ENCODE results near the gene BEST1.
A peak's percentile ranks its signal among the peaks of the same experiment; 100 is the strongest.

Gene BEST1

GRCh38 chr11:61918938-61919704 is 31.0 kb upstream of the BEST1 start:
- no peak for DNase-seq (ENCODE audit: low read depth)
- H3K4me3 ChIP-seq (ENCODE audit: low read depth, low read length) = no peak overlapping the region
- TF ChIP-seq MAX (IDR thresholded peaks at IDR 0.05; ENCODE audit: low read depth, low read length) (no peak), CTCF (IDR thresholded peaks at IDR 0.05; ENCODE audit: low read depth, low read length) (no peak), MYC (IDR thresholded peaks at IDR 0.05; ENCODE audit: low read depth, low read length) (no peak), POLR2A (IDR thresholded peaks at IDR 0.05; ENCODE audit: extremely low read depth, insufficient read length) (no peak)

GRCh38 chr11:61919705-61920631 is 30.2 kb upstream of the BEST1 start:
- DNase-seq (ENCODE audit: low read depth) = no peak
- no peak overlapping the region for H3K4me3 ChIP-seq (ENCODE audit: low read depth, low read length)
- no peak for TF ChIP-seq POLR2A (IDR thresholded peaks at IDR 0.05; ENCODE audit: extremely low read depth, insufficient read length)
- no peak for TF ChIP-seq MAX (IDR thresholded peaks at IDR 0.05; ENCODE audit: low read depth, low read length)
- TF ChIP-seq MYC (IDR thresholded peaks at IDR 0.05; ENCODE audit: low read depth, low read length) = no peak
- no peak for TF ChIP-seq CTCF (IDR thresholded peaks at IDR 0.05; ENCODE audit: low read depth, low read length)

- H3K4me3 ChIP-seq (ENCODE audit: low read depth, low read length) = no peak overlapping the region
- no peak for DNase-seq (ENCODE audit: low read depth)
- TF ChIP-seq MYC (IDR thresholded peaks at IDR 0.05; ENCODE audit: low read depth, low read length) = no peak
- TF ChIP-seq POLR2A (IDR thresholded peaks at IDR 0.05; ENCODE audit: extremely low read depth, insufficient read length) = no peak
- no peak for TF ChIP-seq MAX (IDR thresholded peaks at IDR 0.05; ENCODE audit: low read depth, low read length)
- no peak for TF ChIP-seq CTCF (IDR thresholded peaks at IDR 0.05; ENCODE audit: low read depth, low read length)
Observed at GRCh38 chr11:61921446-61921845, 28.7 kb upstream of the BEST1 start.

GRCh38 chr11:61922539-61922938 is 27.6 kb upstream of the BEST1 start:
- no peak overlapping the region for H3K4me3 ChIP-seq (ENCODE audit: low read depth, low read length)
- TF ChIP-seq POLR2A (IDR thresholded peaks at IDR 0.05; ENCODE audit: extremely low read depth, insufficient read length) (no peak), CTCF (IDR thresholded peaks at IDR 0.05; ENCODE audit: low read depth, low read length) (no peak), MAX (IDR thresholded peaks at IDR 0.05; ENCODE audit: low read depth, low read length) (no peak), MYC (IDR thresholded peaks at IDR 0.05; ENCODE audit: low read depth, low read length) (no peak)
- DNase-seq (ENCODE audit: low read depth) = peak; percentile 71

GRCh38 chr11:61923166-61924063 is 26.7 kb upstream of the BEST1 start:
- TF ChIP-seq MAX (IDR thresholded peaks at IDR 0.05; ENCODE audit: low read depth, low read length) = no peak
- TF ChIP-seq CTCF (IDR thresholded peaks at IDR 0.05; ENCODE audit: low read depth, low read length) = no peak
- TF ChIP-seq MYC (IDR thresholded peaks at IDR 0.05; ENCODE audit: low read depth, low read length) = no peak
- TF ChIP-seq POLR2A (IDR thresholded peaks at IDR 0.05; ENCODE audit: extremely low read depth, insufficient read length) = no peak
- DNase-seq (ENCODE audit: low read depth) = no peak
- no peak overlapping the region for H3K4me3 ChIP-seq (ENCODE audit: low read depth, low read length)

All from NB4 (cell line).